GM19351 (cell line): ENCODE results near the gene COQ8B.
"Not testable (repeated sequence)": the region's sequence is repeated elsewhere in the genome, so short reads cannot be mapped to it uniquely, and the experiment has no call there.

ENCODE experiments used
- ATAC-seq: cut with Tn5 transposase; IDR thresholded peaks from one replicate; pipeline ENCODE4 v1.9.1; 2021; ENCODE audit warnings: mild to moderate bottlenecking, moderate library complexity; ENCODE audit not compliant: unreplicated experiment

The COQ8B gene

DNA sequence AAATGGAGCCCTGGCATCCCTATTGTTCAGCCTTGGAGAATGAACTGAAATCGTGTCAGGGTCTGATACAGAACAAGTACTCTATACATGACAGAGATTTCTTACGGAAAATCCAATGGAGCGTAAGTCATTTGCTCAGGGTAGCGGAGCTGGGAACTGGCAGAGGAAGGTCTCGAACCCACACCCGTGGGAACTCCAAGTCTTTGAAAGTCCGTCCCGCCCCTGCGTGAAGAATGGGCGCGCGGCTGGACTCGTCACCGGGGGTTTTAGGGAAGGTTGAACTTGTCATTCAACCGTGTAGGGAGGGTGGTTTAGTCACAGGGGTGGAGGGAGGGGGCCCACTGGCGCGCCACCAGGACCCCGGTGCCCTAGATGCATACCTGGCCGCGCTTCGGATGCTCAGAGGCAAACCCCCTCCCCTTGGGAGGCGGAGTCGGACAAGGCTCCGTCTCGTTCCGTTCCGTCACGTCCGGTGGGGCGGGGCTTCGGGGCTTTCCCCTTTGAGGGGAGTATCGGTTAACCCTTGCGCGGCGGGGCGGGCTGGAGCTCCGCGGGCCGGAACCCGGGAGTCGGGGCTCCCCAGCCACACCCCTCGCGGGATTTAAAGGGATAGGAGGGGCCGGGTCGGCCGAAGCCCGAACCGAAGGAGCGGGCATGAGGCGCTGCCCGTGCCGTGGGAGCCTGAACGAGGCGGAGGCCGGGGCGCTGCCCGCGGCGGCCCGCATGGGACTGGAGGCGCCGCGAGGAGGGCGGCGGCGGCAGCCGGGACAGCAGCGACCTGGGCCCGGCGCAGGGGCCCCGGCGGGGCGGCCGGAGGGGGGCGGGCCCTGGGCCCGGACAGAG is at the start of gene COQ8B, which contains the start of gene ITPKC:
TSS of gene COQ8B (minus strand) at position 405 of the 843 bp plus-strand sequence. CDS start 2,254 bp downstream, outside the sequence.
TSS of gene ITPKC (plus strand) at position 631 of the 843 bp plus-strand sequence. CDS start at position 655, 24 bp downstream.
- peak; percentile 70 for ATAC-seq

DNA sequence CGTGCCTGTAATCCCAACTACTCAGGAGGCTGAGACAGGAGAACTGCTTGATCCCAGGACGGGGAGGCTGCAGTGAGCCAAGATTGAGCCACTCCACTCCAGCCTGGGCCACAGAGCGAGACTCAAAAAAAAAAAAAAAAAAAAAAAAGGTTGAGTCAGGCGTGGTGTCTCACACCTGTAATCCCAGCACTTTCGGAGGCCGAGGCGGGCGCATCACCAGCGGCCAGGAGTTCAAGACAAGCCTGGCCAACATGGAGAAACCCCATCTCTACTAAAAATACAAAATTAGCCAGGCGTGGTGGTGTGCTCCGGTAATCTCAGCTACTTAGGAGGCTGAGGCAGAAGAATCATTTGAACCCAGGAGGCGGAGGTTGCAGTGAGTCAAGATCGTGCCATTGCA is 49.7 kb upstream of the COQ8B start:
- not testable (repeated sequence) for ATAC-seq

- no peak for ATAC-seq
These were observed 47.3 kb upstream of the COQ8B start for GRCh38 chr19:40763963-40764362.

- no peak for ATAC-seq
These were observed 46.8 kb upstream of the COQ8B start for GRCh38 chr19:40763526-40763925.

- no peak for ATAC-seq
These were observed 46.2 kb upstream of the COQ8B start for GRCh38 chr19:40762754-40763470.

GRCh38 chr19:40759352-40759751 is 42.7 kb upstream of the COQ8B start:
- ATAC-seq: no peak

DNA sequence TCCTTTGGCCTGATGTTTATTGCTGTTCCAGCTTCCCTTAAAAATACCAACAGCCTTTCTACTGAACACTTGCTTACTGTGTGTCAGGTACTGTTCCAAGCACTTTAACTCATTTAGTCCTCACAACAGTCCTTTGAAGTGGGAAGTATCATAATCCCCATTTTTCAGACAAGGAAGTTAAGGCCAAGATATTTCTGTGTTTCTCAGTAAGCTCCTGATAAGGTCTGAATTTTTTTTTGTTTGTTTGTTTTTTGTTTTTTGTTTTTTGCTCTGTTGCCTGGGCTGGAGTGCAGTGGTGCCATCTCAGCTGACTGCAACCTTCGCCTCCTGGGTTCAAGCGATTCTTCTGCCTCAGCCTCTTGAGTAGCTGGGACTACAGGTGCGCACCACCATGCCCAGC is 41.8 kb upstream of the COQ8B start:
- no peak for ATAC-seq

DNA sequence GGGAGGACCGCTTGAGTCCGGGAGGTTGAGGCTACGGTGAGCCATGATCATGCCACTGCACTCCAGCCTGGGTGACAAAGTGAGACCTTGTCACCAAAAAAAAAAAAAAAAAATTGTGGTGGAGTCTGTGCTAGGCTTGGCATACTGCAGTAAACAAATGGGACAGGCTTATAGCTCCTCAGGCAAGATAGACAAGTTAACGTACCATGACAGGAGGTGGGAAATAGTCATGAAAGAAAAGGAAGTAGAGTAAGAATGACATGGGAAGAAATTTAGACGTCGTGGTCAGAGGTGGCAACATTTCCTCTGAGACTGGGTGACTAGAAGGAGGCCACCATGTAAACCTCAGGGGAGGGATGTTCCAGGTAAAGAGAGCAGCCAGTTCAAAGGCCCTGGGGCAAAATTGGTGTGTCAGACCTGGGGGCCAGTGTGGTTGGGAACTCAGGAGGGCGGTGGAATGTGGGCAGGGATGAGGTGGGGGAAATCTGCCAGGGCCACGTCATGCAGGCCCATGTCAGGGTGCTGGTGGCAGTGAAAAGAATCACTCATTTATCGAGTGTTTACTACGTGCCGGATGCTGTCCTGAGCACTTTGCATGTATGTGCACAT is 39.9 kb upstream of the COQ8B start:
- no peak for ATAC-seq

- ATAC-seq: no peak
These were observed 39.1 kb upstream of the COQ8B start for GRCh38 chr19:40755791-40756190.

- no peak for ATAC-seq
These were observed 38.5 kb upstream of the COQ8B start for GRCh38 chr19:40755248-40755624.

DNA sequence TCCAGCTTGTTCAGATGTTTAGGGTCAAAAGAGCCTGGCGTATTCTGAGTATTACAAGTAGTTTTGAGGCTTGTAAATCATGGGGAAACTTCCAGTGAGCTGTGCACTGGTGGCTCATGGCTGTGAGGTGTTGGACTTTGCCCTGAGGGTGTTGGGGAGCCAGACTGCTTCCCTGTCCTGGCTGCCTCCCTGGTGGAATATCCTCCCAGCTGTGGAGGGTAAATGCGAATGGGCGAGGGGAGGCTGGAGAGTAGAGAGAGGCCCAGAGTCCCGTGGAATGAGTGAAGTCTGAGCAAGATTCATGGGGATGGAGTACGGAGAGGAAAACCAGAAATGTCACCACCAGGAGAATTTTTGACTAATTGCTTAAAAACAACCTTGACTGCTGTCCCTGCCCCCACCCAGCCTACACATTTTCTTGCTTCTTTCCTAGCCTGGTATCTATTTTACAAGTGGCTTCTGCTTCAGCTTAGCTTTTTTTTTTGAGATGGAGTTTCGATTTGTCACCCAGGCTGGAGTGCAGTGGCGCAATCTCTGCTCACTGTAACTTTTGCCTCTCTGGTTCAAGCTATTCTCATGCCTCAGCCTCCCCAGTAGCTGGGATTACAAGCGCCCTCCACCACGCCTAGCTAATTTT is 38.0 kb upstream of the COQ8B start:
- ATAC-seq: no peak

- ATAC-seq: no peak
These were observed 35.6 kb upstream of the COQ8B start for GRCh38 chr19:40752257-40752781.

- peak; percentile 53 for ATAC-seq
These were observed 34.3 kb upstream of the COQ8B start, which contains the start of gene SNRPA for GRCh38 chr19:40750874-40751537. TSS of gene SNRPA (plus strand) at chr19:40751203. CDS start at chr19:40751409, 206 bp downstream.

- peak; percentile 80 for ATAC-seq
These were observed 33.6 kb upstream of the COQ8B start, which contains the start of gene ACTMAP for GRCh38 chr19:40750058-40750873. TSS of gene ACTMAP (minus strand) at chr19:40750477. CDS start at chr19:40749803, 674 bp downstream.

DNA sequence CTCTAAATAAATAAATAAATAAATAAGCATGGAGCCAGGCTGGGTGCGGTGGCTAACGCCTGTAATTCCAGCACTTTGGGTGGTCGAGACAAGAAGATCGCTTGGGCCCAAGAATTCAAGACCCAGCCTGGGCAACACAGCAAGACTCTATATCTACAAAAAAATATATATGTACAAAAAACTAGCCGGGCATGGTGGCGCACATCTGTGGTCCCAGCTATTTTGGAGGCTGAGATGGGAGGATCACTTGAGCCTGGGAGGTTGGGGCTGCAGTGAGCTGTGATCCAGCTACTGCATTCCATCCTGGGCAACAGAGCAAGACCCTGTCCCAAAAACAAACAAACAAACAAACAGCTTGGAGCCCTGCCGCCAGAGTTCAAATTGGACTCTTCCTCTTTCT is 30.9 kb upstream of the COQ8B start:
- ATAC-seq: no peak

GRCh38 chr19:40745402-40745780 is 28.7 kb upstream of the COQ8B start:
- no peak for ATAC-seq

GRCh38 chr19:40744554-40745401 is 28.1 kb upstream of the COQ8B start:
- no peak for ATAC-seq

DNA sequence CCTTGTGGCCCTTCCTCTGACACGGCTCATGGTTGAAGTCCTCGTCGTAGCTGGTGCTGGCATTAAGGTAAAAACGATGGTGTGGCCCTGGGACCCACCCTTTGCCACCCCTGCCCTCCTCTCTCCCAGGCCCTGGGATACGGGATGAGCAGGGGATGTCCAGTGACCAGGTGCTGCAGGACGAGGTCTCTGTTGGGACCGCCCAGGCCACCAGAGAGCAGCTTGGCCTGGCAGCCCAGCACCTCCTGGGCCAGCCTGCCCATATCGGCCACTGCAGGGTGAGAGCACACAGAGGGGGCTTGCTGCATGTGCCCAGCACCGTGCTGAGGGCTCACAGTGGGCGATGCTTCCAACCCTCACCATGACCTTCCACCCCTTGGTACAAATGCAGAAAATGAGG is 27.2 kb upstream of the COQ8B start:
- no peak for ATAC-seq
